Measurements from ENCODE around the gene CARD19.

GRCh38 chr9:93133681-93134014 lies 37.6 kb downstream of the CARD19 start:
- TF ChIP-seq, protein P1, sequence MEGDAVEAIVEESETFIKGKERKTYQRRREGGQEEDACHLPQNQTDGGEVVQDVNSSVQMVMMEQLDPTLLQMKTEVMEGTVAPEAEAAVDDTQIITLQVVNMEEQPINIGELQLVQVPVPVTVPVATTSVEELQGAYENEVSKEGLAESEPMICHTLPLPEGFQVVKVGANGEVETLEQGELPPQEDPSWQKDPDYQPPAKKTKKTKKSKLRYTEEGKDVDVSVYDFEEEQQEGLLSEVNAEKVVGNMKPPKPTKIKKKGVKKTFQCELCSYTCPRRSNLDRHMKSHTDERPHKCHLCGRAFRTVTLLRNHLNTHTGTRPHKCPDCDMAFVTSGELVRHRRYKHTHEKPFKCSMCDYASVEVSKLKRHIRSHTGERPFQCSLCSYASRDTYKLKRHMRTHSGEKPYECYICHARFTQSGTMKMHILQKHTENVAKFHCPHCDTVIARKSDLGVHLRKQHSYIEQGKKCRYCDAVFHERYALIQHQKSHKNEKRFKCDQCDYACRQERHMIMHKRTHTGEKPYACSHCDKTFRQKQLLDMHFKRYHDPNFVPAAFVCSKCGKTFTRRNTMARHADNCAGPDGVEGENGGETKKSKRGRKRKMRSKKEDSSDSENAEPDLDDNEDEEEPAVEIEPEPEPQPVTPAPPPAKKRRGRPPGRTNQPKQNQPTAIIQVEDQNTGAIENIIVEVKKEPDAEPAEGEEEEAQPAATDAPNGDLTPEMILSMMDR (IDR thresholded peaks at IDR 0.05): no peak
- TF ChIP-seq ZFX (IDR thresholded peaks at IDR 0.05; ENCODE audit: borderline replicate concordance): no peak
